Fibroblast of mammary gland (primary cell): ENCODE results near the gene C3orf18.

Source experiments
- DNase-seq: peaks from one replicate; pipeline ENCODE4 v3.0.0-alpha.2; 2010; ENCODE audit warnings: low read depth
- H3K4me3 ChIP-seq: 2 replicates; pipeline ENCODE4 v1.5.1; 2011; ENCODE audit warnings: low read depth, mild to moderate bottlenecking, low read length, moderate library complexity; ENCODE audit not compliant: control insufficient read depth
- TF ChIP-seq, protein P1 (sequence below): conservative IDR thresholded peaks from 2 replicates; pipeline ENCODE4 v1.5.1; 2011; ENCODE audit warnings: low read depth, low read length, inconsistent platforms; ENCODE audit not compliant: control insufficient read depth, insufficient read depth

Gene C3orf18

GRCh38 chr3:50592568-50592967, 25.0 kb upstream of the C3orf18 start:
- H3K4me3 ChIP-seq, result no peak overlapping the region
- TF ChIP-seq, protein P1, sequence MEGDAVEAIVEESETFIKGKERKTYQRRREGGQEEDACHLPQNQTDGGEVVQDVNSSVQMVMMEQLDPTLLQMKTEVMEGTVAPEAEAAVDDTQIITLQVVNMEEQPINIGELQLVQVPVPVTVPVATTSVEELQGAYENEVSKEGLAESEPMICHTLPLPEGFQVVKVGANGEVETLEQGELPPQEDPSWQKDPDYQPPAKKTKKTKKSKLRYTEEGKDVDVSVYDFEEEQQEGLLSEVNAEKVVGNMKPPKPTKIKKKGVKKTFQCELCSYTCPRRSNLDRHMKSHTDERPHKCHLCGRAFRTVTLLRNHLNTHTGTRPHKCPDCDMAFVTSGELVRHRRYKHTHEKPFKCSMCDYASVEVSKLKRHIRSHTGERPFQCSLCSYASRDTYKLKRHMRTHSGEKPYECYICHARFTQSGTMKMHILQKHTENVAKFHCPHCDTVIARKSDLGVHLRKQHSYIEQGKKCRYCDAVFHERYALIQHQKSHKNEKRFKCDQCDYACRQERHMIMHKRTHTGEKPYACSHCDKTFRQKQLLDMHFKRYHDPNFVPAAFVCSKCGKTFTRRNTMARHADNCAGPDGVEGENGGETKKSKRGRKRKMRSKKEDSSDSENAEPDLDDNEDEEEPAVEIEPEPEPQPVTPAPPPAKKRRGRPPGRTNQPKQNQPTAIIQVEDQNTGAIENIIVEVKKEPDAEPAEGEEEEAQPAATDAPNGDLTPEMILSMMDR, result no peak
- no peak for DNase-seq

- TF ChIP-seq, protein P1, result no peak
- DNase-seq, result no peak
- no peak overlapping the region for H3K4me3 ChIP-seq
Measured at GRCh38 chr3:50591196-50591741, 23.7 kb upstream of the C3orf18 start.

GRCh38 chr3:50588759-50589433, 21.3 kb upstream of the C3orf18 start:
- DNase-seq, result peak; percentile 60
- H3K4me3 ChIP-seq, result no peak overlapping the region
- TF ChIP-seq, protein P1, result no peak

DNA sequence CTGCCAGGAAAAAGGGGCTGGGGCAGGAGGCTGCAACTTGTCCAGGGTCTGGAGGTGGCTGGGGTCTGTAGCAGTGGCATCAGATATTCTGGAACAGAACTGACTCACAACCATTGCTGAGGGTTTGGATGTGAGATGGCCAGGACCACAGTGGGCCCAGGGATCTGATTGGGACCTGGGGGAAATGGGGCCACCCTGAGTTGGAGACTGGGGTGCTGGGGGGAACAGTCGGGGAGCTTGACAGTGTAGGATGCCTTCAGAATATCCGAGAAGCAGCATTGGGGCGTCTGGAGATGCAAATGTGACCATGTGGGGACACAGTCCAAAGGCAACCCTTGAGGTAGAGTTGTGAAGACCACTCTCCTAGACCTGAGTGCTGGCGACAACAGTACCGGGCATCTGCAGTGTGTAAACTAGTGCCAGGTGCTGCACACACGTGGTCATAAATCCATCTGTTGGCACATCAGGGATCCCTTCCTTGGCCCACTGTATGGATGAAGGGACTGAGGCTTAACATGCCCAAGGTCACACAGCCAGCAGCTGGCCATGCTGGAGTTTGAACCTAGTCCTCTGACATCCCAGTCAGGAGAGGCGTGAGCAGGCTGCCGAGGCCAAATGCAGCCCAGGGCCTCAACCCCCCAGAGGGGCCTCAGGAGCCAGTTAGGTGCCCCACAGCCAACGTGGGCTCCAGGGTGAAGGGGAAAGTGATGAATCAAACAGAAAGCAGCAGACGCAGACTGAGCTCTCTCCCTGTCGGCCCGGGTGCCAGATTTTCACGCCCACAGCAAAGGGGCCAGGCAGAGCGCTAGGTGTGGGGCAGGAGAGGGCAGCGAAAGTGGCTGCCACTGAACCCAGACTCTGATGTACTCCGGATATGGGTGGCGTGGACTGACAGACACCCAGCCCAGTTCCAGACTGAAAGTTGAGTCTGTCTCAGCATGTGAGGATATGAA, 20.5 kb upstream of the C3orf18 start:
- H3K4me3 ChIP-seq, result no peak overlapping the region
- no peak for DNase-seq
- TF ChIP-seq, protein P1, result no peak

DNA sequence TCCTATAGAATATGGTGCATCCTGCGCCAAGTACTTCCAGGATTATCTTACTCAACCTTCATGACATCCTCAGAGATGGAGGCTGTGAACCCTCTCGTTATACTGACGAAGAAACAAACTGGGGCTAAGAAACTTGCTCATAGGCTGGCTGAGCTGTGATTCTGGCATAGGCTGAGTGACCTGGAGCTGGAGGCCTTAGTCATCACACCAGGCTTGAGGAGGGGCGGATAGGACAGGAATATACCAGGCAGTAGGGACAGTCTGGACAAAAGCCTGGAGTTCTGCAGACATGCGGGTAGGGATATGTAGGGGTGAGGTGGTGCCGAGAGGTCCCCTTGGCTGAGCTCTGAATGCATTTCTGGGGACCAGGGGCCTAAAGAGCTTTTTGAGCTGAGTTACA, 19.8 kb upstream of the C3orf18 start:
- TF ChIP-seq, protein P1, result no peak
- peak; percentile 61 for DNase-seq
- no peak overlapping the region for H3K4me3 ChIP-seq

DNA sequence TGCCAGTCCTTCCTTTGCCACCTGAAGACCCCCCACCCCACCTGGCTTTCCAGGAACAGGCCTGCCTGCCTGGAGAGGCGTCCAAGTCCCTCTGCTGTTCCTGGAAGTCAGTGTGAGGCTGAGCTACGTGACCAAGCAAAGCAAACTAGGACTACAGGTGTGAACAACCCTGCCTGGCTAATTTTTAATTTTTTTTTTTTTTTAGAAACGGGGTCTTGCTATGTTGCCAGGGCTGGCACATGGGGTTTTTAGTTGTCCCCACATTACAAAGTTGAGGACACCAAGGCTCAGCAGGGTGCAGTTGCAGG, 19.2 kb upstream of the C3orf18 start:
- TF ChIP-seq, protein P1, result no peak
- DNase-seq, result no peak

More for the DNA sequence above, 19.2 kb upstream of the C3orf18 start:
- no peak overlapping the region for H3K4me3 ChIP-seq
